HepG2 (cell line): ENCODE data around the gene DDAH2. TPM values are rescaled to one million over a fixed set of nuclear protein-coding genes. Genes with fewer than 3 reads are reported as not detected.

Source experiments
- ARID4A ChIP-seq: sonication (generic); formaldehyde crosslinking; IDR thresholded peaks from 2 replicates; pipeline ENCODE4 v1.5.0; 2020; ENCODE audit warnings: mild to moderate bottlenecking, missing genetic modification reagents, borderline replicate concordance
- CSRNP2 ChIP-seq: sonication (generic); formaldehyde crosslinking; conservative IDR thresholded peaks from 2 replicates; pipeline ENCODE4 v1.8.0; 2022; ENCODE audit warnings: low read depth, missing genetic modification reagents
- ELF1 ChIP-seq: sonication (generic); formaldehyde crosslinking; IDR thresholded peaks from 2 replicates; pipeline ENCODE4 v1.4.0; 2020; ENCODE audit warnings: missing genetic modification reagents
- MED8 ChIP-seq: sonication (generic); formaldehyde crosslinking; IDR thresholded peaks from 2 replicates; pipeline ENCODE4 v1.8.1; 2023; ENCODE audit warnings: mild to moderate bottlenecking, missing genetic modification reagents; ENCODE audit not compliant: insufficient replicate concordance
- TOPORS ChIP-seq: sonication (generic); formaldehyde crosslinking; IDR thresholded peaks from 2 replicates; pipeline ENCODE4 v1.8.0; 2023; ENCODE audit warnings: mild to moderate bottlenecking, missing genetic modification reagents
- ZNF232 ChIP-seq: sonication (generic); formaldehyde crosslinking; IDR thresholded peaks from 2 replicates; pipeline ENCODE4 v1.4.0; 2020; ENCODE audit warnings: missing genetic modification reagents, borderline replicate concordance
- ZNF3 ChIP-seq: IDR thresholded peaks from 2 replicates; pipeline ENCODE4 v1.7.0; 2017; ENCODE audit warnings: inconsistent platforms
- ZNF660 ChIP-seq: sonication (generic); formaldehyde crosslinking; IDR thresholded peaks from 2 replicates; pipeline ENCODE4 v1.5.1; 2020; ENCODE audit warnings: mild to moderate bottlenecking, low read depth, missing genetic modification reagents, borderline replicate concordance
- polyA plus RNA-seq, 8 experiments: library from polyadenylated mRNA; depleted of rRNA in 3 of 8; stranded (reverse) in 7 of 8; unstranded in 1 of 8; fragments of >200 nt; fragmentation: Illumina TruSeq in 4 of 8; extraction: Trizol in 4 of 8; gene quantifications; 2 replicates each; pipeline versions ENCODE4 v1.2.1 to v1.2.3, GENCODE V29; 2011 to 2016; ENCODE audit warnings: low read depth in 4 of 8, missing spikeins in 1 of 8, mixed read lengths in 1 of 8; ENCODE audit not compliant: insufficient read depth in 1 of 8
- total RNA-seq, 5 experiments: library from RNA; depleted of rRNA; stranded (reverse); fragments of >200 nt; fragmentation: Illumina TruSeq; extraction: Trizol; gene quantifications; 2 replicates each; pipeline ENCODE4 v1.2.3, GENCODE V29; 2016; ENCODE audit warnings: low read depth in 1 of 5
- TF ChIP-seq, protein P1 (sequence below): sonication (generic); formaldehyde crosslinking; IDR thresholded peaks from 2 replicates; pipeline ENCODE4 v1.4.0; 2020; ENCODE audit warnings: mild to moderate bottlenecking, missing genetic modification reagents
- TF ChIP-seq, protein P2 (sequence below): IDR thresholded peaks from 2 replicates; pipeline ENCODE4 v1.6.1; 2016; ENCODE audit warnings: missing compliant biosample characterization, missing genetic modification reagents, borderline replicate concordance
- TF ChIP-seq, protein P3 (sequence below): sonication (generic); formaldehyde crosslinking; IDR thresholded peaks from 2 replicates; pipeline ENCODE4 v1.4.0; 2020; ENCODE audit warnings: missing genetic modification reagents

DDAH2 gene
- total and polyA plus RNA-seq, 2 of the 13 experiments (the other 11 are each of a cell fraction or from before 2014, with no cell fraction given), result 16.4 to 21.1 TPM

GRCh38 chr6:31729515-31729978 lies 448 bp upstream of the DDAH2 start (continued):
- TF ChIP-seq, protein P1, sequence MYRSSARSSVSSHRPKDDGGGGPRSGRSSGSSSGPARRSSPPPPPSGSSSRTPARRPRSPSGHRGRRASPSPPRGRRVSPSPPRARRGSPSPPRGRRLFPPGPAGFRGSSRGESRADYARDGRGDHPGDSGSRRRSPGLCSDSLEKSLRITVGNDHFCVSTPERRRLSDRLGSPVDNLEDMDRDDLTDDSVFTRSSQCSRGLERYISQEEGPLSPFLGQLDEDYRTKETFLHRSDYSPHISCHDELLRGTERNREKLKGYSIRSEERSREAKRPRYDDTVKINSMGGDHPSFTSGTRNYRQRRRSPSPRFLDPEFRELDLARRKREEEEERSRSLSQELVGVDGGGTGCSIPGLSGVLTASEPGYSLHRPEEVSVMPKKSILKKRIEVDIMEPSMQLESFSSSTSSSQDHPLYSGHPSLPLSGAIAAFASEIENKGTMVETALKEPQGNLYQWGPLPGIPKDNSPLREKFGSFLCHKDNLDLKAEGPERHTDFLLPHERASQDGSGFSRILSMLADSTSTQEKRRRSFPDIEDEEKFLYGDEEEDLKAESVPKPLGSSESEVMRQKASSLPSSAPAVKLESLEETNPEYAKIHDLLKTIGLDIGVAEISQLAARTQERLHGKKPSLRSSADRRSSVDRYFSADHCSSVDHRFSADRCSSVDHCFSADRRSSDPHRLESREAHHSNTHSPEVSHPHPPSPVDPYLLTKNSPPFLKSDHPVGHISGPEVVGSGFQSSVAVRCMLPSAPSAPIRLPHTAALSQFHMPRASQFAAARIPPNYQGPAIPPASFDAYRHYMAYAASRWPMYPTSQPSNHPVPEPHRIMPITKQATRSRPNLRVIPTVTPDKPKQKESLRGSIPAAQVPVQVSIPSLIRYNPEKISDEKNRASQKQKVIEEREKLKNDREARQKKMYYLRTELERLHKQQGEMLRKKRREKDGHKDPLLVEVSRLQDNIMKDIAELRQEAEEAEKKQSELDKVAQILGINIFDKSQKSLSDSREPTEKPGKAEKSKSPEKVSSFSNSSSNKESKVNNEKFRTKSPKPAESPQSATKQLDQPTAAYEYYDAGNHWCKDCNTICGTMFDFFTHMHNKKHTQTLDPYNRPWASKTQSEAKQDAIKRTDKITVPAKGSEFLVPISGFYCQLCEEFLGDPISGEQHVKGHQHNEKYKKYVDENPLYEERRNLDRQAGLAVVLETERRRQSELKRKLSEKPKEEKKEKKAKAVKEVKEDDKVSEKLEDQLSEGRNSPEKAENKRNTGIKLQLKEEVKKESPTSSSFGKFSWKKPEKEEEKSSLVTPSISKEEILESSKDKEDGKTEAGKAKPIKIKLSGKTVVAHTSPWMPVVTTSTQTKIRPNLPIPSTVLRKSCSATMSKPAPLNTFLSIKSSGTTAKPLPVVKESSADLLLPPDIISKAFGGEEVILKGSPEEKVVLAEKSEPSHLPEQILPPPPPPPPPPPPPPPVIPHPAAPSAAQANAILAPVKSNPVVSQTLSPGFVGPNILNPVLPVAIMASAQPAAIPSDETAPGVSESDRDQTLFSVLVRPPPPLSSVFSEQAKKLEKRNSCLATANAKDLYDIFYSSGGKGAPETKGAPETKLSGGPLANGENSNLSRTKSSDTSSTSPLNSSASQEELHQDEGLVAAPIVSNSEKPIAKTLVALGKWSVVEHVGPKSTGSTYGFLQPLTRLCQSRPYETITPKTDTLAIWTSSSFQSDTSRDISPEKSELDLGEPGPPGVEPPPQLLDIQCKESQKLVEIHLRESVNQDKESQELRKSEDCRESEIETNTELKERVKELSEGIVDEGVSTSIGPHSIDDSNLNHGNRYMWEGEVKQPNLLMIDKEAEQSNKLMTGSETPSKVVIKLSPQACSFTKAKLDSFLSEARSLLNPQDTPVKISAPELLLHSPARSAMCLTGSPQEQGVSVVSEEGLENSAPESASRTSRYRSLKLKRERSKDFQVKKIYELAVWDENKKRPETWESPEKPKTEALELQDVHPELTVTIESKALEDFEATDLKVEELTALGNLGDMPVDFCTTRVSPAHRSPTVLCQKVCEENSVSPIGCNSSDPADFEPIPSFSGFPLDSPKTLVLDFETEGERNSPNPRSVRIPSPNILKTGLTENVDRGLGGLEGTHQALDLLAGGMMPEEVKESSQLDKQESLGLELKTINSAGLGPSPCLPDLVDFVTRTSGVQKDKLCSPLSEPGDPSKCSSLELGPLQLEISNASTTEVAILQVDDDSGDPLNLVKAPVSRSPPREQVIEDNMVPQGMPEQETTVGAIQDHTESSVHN (CRISPR knock-in tag), result peak; percentile 35; the same call in 1 of the 2 replicates
- TF ChIP-seq ELF1 (CRISPR knock-in tag) (peak; percentile 58), ZNF660 (CRISPR knock-in tag) (no peak), ZNF232 (CRISPR knock-in tag) (no peak; the same call in 1 of the 2 replicates), MED8 (peak; percentile 14), TOPORS (peak; percentile 16; the same call in 1 of the 2 replicates), ZNF3 (CRISPR knock-in tag) (no peak), ARID4A (CRISPR knock-in tag) (peak; percentile 83; the same call in 1 of the 2 replicates), CSRNP2 (CRISPR knock-in tag) (no peak)
- TF ChIP-seq, protein P2, sequence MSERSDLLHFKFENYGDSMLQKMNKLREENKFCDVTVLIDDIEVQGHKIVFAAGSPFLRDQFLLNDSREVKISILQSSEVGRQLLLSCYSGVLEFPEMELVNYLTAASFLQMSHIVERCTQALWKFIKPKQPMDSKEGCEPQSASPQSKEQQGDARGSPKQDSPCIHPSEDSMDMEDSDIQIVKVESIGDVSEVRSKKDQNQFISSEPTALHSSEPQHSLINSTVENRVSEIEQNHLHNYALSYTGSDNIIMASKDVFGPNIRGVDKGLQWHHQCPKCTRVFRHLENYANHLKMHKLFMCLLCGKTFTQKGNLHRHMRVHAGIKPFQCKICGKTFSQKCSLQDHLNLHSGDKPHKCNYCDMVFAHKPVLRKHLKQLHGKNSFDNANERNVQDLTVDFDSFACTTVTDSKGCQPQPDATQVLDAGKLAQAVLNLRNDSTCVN, result peak; percentile 46; the same call in 1 of the 2 replicates
- TF ChIP-seq, protein P3, sequence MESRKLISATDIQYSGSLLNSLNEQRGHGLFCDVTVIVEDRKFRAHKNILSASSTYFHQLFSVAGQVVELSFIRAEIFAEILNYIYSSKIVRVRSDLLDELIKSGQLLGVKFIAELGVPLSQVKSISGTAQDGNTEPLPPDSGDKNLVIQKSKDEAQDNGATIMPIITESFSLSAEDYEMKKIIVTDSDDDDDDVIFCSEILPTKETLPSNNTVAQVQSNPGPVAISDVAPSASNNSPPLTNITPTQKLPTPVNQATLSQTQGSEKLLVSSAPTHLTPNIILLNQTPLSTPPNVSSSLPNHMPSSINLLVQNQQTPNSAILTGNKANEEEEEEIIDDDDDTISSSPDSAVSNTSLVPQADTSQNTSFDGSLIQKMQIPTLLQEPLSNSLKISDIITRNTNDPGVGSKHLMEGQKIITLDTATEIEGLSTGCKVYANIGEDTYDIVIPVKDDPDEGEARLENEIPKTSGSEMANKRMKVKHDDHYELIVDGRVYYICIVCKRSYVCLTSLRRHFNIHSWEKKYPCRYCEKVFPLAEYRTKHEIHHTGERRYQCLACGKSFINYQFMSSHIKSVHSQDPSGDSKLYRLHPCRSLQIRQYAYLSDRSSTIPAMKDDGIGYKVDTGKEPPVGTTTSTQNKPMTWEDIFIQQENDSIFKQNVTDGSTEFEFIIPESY (CRISPR knock-in tag), result peak; percentile 58
